Lung (tissue), 12 donors: Measurements from ENCODE around the gene ADAMTS17. TPM values are rescaled to one million over a fixed set of nuclear protein-coding genes. Genes with fewer than 3 reads are reported as not detected.

Experiments used
- ATAC-seq: fragments of 200-7000 bp; cut with Tn5 transposase; one replicate; pipeline ENCODE4 v1.9.1; 2020; ENCODE audit warnings: moderate number of reproducible peaks; ENCODE audit not compliant: insufficient read depth, low FRiP score
- DNase-seq, 3 donors: peaks; one replicate each; pipeline ENCODE4 v3.0.0-alpha.2; 2013 to 2017
- H3K27ac ChIP-seq, 2 donors: one replicate each; pipeline ENCODE4 v1.5.1; 2013; ENCODE audit warnings: mild to moderate bottlenecking in 2 of 2, moderate library complexity in 2 of 2, control low read depth in 1 of 2, inconsistent platforms in 1 of 2, low read depth in 1 of 2, low read length in 1 of 2
- H3K27me3 ChIP-seq, 3 donors: one replicate each; pipeline ENCODE4 v1.5.1; 2013; ENCODE audit warnings: low read length in 2 of 3; ENCODE audit not compliant: control insufficient read depth in 3 of 3, insufficient read depth in 3 of 3
- H3K36me3 ChIP-seq, 4 donors: one replicate each; pipeline ENCODE4 v1.5.1; 2013; ENCODE audit warnings: low read length in 4 of 4, mild to moderate bottlenecking in 1 of 4, moderate library complexity in 1 of 4; ENCODE audit not compliant: control insufficient read depth in 4 of 4, insufficient read depth in 4 of 4
- H3K4me1 ChIP-seq, 5 donors: one replicate each; pipeline ENCODE4 v1.5.1; 2013; ENCODE audit warnings: low read length in 5 of 5, mild to moderate bottlenecking in 2 of 5, moderate library complexity in 1 of 5; ENCODE audit not compliant: control insufficient read depth in 5 of 5, insufficient read depth in 5 of 5
- H3K4me3 ChIP-seq: one replicate; pipeline ENCODE4 v1.5.1; 2013; ENCODE audit warnings: mild to moderate bottlenecking, control low read depth, moderate library complexity
- H3K9ac ChIP-seq, 2 donors: one replicate each; pipeline ENCODE4 v1.5.1; 2013; ENCODE audit warnings: low read length in 2 of 2, control low read depth in 1 of 2; ENCODE audit not compliant: insufficient read depth in 1 of 2
- H3K9me3 ChIP-seq, 4 donors: one replicate each; pipeline ENCODE4 v1.5.1; 2013; ENCODE audit warnings: low read length in 3 of 4, mild to moderate bottlenecking in 1 of 4, moderate library complexity in 1 of 4; ENCODE audit not compliant: control insufficient read depth in 4 of 4, insufficient read depth in 3 of 4
- WGBS, 2 donors: extraction: QIAGEN DNeasy Blood & Tissue Kit; methylation state at CpG; one replicate each; pipeline ENCODE4 v1.1.7; 2013; 5-methylcytosine and 5-hydroxymethylcytosine counted together
- polyA plus RNA-seq, 2 donors: library from polyadenylated mRNA; stranded (reverse); fragments of 200-250 nt; gene quantifications; one replicate each; pipeline ENCODE4 v1.2.1, GENCODE V29; 2013
- total RNA-seq, 2 donors: library from RNA; depleted of rRNA in 1 of 2; stranded (reverse); fragments of >200 nt in 1 of 2; gene quantifications; one replicate each; pipeline ENCODE4 v1.2.1, GENCODE V29; 2014 to 2021
- TF ChIP-seq, protein P1 (sequence below): IDR thresholded peaks from 2 replicates; pipeline ENCODE4 v1.5.1; 2012; ENCODE audit warnings: mild to moderate bottlenecking; ENCODE audit errors: control extremely low read depth, extremely low read depth
- donor health status: control.
- donor health status: control.
- donor health status: Bipolar disorder and iron deficiency.
- donor health status: healthy.
- donor health status: DM: yes; HTN: yes; CAD: no.

The ADAMTS17 gene
- total and polyA plus RNA-seq, 4 donors, result 0.47 to 6.6 (median 2.2) TPM

DNA sequence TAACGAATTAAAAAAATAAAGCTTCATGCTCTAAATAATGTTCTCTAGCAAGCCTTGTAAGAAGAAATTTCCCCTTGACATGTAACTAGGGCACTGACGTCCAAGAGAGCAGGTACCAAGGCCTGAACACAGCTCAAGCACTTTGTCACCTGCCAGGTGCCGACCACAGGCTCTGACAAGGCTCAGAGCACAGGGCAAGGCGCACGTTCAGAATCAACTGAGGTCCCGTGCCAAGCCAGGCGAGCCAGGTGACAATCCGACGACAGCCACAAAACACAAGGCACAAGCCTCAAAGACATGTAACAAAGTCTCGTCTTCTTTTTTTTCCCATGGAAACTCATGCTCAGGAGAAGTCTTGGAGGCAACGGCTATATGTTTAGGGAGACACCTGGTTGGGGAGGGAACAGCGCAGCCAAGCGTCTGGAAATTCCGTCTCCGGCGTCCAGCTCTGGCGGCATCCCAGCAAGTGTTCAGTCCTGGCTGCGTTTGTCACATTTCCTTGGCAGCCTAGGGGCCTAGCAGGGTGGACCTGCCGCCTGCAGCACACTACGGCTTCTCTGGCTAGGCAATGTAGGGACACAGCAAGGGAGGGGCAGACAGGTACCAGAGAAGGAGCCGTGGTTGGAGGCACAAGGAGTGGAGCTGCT, 76.7 kb downstream of the ADAMTS17 start:
- no peak for ATAC-seq

DNA sequence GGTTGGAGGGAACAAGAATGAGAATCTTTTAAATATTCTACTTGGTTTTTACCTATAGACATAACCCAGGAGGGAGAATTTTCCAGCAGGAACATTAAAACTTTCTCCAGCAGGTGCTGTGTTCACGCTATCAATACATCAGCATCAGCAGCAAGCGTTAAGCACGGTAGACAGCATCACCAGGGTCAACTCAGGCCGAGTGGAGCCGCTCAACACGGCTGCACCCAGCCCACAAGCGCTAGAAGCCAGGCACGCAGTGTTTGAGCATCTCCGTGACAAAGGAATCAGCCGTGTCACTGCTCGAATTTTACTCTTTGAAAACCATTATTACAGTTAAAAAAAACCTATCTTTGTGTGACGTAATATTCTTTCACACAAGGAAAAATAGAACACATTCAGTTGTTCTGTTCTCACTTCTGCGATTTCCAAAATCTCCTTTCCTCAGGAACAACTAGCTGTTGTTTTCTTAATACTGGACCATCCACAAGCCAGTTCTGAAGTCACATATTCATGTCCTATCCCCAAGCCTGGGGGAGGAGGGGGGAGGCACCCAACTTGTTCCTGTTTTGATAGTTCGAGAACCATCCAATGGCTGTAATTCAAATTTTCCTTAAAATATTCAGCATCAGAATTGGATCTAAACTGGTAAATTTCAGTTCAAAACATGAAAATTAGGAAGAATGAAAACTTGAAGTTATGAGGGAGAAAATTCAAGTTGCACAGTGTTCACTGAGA, 77.9 kb downstream of the ADAMTS17 start:
- H3K9ac ChIP-seq, result no peak overlapping the region

More for the DNA sequence above, 76.7 kb downstream of the ADAMTS17 start:
- Histone ChIP-seq H3K9me3 (no peaks in the 10 kb centered on the region), H3K36me3 (no peaks in the 10 kb centered on the region), H3K27me3 (no peaks in the 10 kb centered on the region), H3K27ac (no peak overlapping the region), H3K4me3 (no peak overlapping the region), H3K4me1 (no peaks in the 10 kb centered on the region), H3K9ac (no peak overlapping the region)
- WGBS, 2 donors, result 84 to 85% methylated on average over 21 of the region's 21 CpGs
- TF ChIP-seq, protein P1, sequence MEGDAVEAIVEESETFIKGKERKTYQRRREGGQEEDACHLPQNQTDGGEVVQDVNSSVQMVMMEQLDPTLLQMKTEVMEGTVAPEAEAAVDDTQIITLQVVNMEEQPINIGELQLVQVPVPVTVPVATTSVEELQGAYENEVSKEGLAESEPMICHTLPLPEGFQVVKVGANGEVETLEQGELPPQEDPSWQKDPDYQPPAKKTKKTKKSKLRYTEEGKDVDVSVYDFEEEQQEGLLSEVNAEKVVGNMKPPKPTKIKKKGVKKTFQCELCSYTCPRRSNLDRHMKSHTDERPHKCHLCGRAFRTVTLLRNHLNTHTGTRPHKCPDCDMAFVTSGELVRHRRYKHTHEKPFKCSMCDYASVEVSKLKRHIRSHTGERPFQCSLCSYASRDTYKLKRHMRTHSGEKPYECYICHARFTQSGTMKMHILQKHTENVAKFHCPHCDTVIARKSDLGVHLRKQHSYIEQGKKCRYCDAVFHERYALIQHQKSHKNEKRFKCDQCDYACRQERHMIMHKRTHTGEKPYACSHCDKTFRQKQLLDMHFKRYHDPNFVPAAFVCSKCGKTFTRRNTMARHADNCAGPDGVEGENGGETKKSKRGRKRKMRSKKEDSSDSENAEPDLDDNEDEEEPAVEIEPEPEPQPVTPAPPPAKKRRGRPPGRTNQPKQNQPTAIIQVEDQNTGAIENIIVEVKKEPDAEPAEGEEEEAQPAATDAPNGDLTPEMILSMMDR, result no peak
- DNase-seq, result no peak

DNA sequence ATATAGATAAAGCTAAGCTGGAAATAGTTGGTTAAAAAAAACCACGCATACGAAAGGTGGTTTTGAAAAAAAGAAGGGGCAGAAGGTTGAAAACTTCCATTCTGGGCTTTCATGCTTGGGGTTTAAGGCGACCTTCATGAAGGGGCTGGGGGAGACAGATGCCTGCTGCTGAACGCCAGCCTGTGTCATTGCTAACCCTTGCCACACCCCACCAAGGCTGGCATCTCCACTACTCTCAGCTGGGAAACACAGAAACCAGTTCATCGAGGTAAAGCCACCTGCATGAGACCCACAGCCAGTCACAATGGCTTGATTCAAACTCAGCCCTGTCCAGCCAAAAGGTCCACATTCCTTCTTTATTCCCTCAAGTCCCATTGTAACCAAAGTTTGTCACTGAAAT, 78.7 kb downstream of the ADAMTS17 start:
- H3K27me3 ChIP-seq, result no peaks in the 10 kb centered on the region
- H3K36me3 ChIP-seq, result no peaks in the 10 kb centered on the region
- no peak overlapping the region for H3K27ac ChIP-seq
- no peak overlapping the region for H3K4me3 ChIP-seq
- no peak overlapping the region for H3K9ac ChIP-seq
- DNase-seq (no peak), ATAC-seq (no peak)
- 85 to 90% methylated on average over 5 of the region's 5 CpGs for WGBS, 2 donors
- H3K4me1 ChIP-seq, result no peaks in the 10 kb centered on the region
- H3K9me3 ChIP-seq, result no peaks in the 10 kb centered on the region
- TF ChIP-seq, protein P1, result no peak

More for the DNA sequence above, 77.9 kb downstream of the ADAMTS17 start:
- DNase-seq (no peak), ATAC-seq (no peak)
- 84 to 86% methylated on average over 14 of the region's 14 CpGs for WGBS, 2 donors
- no peak overlapping the region for H3K4me3 ChIP-seq
- H3K4me1 ChIP-seq, result no peaks in the 10 kb centered on the region
- H3K27me3 ChIP-seq, result no peaks in the 10 kb centered on the region
- no peak overlapping the region for H3K27ac ChIP-seq
- TF ChIP-seq, protein P1, result no peak
- H3K9me3 ChIP-seq, result no peaks in the 10 kb centered on the region
- no peaks in the 10 kb centered on the region for H3K36me3 ChIP-seq
